ENCODE data around the gene PI4K2B.
"Not testable (repeated sequence)": the region's sequence is repeated elsewhere in the genome, so short reads cannot be mapped to it uniquely, and the experiment has no call there.

The PI4K2B gene

GRCh38 chr4:25245181-25245580 is 11.3 kb downstream of the PI4K2B start:
- no peak for DNase-seq

DNA sequence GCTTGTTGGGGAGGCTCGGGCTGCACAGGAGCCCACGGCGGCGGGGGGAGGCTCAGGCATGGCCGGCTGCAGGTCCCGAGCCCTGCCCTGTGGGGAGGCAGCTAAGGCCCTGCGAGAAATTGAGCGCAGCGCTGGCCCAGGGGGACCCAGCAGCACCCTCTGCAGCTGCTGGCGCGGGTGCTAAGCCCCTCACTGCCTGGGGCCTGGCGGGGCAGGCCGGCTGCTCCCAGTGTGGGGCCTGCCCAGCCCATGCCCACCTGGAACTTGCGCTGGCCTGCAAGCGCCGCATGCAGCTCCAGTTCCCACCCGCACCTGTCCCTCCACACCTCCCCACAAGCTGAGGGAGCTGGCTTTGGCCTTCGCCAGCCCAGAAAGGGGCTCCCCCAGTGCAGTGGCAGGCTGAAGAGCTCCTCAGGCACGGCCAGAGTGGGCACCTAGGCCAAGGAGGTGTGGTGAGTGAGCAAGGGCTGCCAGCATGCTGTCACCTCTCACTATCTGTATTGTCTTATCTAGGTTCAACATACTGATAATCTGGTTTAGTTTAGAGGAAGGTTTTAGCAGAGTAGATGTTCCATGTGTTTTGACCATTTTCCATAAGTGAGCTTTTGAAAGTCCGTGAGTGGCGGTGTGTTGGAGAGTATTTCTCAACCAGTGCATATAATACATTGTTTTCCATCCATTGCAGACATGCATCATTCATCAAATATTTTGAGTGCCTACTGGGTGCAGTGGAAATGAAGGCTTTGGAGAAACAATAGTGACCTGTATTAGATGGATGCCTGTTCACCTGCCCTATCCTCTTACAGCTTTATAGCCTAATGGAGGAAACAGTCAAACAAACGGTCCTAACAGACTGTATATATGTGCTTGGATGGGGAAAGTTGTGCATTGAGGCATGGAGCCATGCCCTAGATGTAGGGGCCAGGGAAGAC is 13.1 kb downstream of the PI4K2B start:
- DNase-seq, result no peak

- not testable (repeated sequence) for DNase-seq
These were observed 15.0 kb downstream of the PI4K2B start for GRCh38 chr4:25248875-25249274.

DNA sequence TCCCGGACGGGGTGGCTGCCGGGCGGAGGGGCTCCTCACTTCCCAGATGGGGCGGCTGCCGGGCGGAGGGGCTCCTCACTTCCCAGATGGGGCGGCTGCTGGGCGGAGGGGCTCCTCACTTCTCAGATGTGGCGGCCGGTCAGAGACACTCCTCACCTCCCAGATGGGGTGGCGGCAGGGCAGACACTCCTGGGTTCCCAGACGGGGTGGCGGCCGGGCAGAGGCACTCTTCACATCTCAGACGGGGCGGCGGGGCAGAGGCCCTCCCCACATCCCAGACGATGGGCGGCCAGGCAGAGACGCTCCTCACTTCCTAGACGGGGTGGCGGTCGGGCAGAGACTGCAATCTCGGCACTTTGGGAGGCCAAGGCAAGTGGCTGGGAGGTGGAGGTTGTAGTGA is 15.7 kb downstream of the PI4K2B start:
- DNase-seq, result not testable (repeated sequence)

DNA sequence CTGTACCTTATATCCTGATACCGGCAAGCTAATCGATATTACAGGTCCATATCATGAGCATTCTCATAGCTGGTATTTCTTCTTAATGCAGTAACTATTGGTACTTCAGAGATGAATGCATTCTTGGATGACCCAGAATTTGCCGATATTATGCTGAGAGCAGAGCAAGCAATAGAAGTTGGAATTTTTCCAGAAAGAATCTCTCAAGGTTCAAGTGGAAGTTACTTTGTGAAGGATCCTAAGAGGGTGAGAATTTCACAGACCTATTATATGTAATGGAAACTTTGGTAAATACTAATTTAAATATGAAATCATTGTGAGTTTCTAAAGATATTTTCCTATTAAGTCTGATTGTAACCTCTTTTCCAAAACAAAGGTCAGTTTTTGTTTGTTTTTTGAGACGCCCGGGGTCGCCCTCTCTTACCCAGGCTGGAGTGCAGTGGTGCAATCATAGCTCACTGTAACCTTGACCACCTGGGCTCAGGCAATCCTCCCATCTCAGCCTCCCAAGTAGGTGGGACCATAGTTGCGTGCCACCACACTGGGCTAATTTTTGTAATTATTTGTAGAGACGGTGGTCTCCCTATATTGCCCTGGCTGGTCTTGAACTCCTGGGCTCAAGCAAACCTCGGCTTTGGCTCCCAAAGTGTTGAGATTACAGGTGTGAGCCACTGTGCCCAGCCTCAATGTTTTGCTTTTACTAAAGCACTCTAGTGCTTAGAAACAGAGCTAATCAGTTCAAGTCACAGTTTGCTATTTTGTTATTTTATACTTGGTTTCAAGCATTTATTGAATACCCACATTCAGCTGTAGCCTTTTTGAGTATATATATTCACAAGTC is 18.6 kb downstream of the PI4K2B start:
- DNase-seq, result no peak

- no peak for DNase-seq
These were observed 19.2 kb downstream of the PI4K2B start for GRCh38 chr4:25253071-25253445.

DNA sequence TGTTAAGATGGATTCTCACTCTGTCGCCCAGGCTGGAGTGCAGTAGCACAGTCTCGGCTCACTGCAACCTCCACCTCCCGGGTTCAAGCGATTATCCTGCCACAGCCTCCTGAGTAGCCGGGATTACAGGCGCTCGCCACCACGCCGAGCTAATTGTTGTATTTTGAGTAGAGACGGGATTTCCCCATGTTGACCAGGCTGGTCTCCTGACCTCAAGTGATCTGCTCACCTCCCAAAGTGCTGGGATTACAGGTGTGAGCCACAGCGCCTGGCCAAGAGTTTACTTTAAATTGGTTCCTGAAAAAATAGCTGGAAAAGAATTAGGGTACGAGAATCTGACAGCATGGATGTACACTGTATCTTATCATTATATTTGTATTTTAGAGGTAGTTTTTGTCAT is 20.0 kb downstream of the PI4K2B start:
- DNase-seq, result not testable (repeated sequence)

DNA sequence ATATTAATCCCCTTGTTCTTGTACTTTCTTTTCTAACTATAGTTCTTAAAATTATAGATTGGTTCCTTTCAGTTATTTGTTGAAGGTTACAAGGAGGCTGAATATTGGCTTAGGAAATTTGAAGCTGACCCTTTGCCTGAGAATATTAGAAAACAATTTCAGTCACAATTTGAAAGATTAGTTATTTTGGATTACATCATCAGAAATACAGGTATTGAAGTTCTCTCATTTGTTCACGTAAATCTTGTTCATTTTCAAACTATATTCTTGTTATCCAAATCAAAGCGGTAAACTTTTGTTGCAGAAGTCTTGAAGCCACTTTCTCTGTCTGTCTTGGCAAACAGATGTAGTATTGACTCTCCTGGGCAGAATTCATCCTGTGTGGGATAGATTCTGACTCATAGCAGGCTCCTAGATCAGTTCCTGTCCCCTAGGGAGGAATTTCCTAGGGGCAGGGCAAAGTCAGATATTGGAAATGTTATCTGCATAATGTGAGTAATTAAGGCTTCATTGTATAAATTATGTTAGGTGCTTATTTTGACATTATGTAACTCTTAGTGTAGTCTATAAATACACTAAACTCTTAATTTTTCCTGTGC is 25.2 kb downstream of the PI4K2B start:
- DNase-seq, result no peak

- no peak for DNase-seq
These were observed 38.0 kb downstream of the PI4K2B start for GRCh38 chr4:25271866-25272265.

DNA sequence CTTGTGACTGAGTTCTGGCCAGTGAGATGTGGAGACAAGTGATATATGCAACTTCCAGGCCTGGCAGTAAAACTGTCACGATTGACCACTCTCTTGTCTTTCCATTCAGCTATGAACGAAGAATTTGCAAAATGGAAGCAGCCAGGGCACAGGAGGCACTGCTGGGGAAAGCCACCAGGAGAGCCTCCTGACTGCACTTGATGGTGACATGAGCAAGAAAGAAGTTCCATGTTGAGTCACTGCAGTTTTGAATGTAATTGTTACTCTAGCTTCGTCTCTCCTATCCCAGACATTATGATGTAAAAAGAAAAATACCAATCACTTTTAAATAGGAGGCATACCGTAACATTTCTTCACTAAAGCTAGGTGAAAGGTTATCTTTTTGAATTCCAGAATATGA is 46.4 kb downstream of the PI4K2B start:
- no peak for DNase-seq

- DNase-seq, result no peak
These were observed 50.1 kb downstream of the PI4K2B start for GRCh38 chr4:25283948-25284347.

- DNase-seq, result no peak
These were observed 50.6 kb downstream of the PI4K2B start for GRCh38 chr4:25284466-25284865.

DNA sequence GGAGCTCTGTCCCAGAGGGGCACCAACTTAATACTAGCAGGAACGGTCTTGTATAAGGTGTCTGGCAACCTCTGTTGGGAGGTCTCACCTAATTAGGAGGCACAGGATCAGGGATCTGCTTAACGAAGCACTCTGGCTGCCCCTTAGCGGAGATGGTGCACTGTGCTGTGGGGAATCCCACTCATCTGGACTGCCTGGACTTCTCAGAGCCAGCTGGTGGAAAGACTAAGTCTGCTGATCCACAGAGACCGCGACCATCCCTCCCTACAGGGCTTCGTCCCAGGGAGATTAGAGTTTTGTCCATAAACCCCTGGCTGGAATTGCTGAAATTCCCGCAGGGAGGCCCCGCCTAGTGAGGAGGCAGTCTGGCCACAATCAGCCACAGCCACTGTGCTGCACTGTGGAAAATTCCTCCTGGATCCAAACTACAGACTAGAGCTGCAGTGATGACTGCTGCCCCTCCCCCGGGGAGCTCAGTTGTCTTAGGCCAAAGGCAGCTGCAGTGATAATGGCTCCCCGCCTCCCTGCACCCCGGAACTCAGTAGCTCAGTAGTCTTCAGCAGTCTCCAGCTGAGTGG is 56.7 kb downstream of the PI4K2B start:
- no peak for DNase-seq

DNA sequence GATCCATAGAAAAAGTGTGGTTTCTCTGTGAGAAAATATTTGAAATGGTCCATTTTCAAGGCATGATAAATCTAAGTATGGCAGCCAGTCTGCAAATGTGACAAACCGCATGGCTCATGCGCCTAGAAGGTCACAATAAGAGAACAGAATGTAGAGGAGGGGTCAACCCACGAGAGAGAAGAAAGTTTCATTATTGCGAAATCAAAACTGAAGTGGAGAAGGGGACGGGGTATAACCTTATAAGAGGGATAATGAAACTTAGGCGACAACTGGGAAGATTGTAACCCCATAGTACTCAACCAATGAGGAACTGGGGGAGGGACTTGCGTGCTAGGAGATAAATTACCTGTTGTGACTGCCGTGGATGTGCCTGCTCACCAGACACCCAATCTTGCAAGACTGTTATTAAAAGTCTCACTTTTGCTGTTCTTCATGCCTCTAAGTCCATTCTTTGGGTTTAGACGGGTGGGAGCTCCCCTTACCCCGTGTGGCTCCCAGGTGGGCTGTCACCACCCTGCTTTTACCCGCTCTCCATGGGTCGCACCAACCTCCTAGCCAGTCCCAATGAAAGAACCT is 57.4 kb downstream of the PI4K2B start:
- DNase-seq, result no peak

DNA sequence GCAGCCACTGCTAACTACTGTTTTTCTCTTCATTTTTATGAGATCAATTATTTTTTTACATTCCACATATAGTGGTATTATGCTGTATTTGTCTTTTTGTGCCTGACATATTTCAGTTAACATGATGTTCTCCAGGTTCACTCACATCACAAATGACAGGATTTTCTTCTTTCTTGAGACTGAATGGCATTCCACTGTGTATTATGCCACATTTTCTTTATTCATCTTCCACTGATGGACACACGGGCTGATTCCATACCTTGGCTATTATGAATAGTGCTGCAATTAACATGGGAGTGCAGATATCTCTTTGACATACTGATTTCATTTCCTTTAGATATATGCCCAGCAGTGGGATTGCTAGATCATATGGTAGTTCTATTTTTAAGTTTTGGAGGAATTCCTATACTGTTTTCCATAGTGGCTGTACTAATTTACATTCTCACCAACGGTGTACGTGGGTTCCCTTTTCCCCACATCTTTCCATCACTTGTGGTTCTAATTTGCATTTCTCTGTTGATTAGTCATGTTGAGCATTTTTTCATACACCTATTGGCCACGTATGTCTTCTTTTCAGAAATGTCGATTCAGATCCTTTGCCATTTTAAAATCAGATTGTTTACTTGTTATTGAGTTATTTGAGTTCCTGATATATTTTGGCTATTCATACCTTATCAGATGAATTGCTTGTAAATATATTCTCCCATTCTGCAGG is 63.9 kb downstream of the PI4K2B start:
- no peak for DNase-seq

GRCh38 chr4:25299476-25300203 is 65.8 kb downstream of the PI4K2B start:
- no peak for DNase-seq

DNA sequence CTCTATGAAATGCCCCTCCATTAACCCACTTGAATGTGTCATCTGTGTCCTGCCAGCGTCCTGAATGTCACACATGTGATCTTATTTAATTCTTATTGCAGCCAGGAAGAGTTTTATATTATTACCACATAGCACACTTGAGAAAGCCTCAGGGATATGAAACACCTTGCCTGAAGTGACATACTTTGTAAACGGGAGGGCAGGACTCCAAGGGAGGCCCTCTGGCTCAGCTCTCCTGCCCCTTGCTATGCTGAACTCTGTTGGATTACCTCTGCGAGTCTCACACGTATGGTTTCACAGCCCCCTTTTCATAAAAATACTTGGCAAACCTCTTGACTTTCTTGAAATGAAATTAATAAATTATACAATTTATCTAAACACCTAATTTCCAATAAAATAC is 67.6 kb downstream of the PI4K2B start:
- no peak for DNase-seq

GRCh38 chr4:25302626-25303025 is 68.8 kb downstream of the PI4K2B start:
- no peak for DNase-seq

GRCh38 chr4:25303578-25303977 is 69.7 kb downstream of the PI4K2B start:
- no peak for DNase-seq

DNA sequence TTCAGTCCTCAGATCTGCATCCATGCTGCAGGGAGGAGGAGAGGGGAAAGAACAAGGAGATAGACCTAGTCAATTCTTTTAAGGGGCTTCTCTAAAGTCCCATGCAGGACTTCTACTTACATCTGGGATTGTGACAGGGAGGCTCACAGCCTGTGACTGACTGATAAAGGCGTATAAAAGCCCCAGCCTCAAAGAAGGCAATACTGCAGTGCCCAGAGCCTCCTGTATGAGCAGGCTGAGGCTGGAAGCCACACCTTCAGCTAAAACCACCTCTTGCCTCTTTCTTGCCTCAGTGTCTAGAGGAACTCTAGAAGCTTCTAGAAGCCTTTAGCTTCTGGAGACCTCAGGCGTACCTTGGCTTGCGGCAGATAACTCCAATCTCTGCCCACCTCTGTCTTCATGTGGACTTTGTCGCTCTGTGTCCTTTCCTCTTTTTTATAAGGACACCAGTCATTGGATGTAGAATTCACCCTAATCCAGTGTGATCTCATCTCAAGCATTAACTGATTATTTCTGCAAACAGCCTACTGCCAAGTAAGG is 72.8 kb downstream of the PI4K2B start:
- DNase-seq, result no peak

- no peak for DNase-seq
These were observed 73.8 kb downstream of the PI4K2B start for GRCh38 chr4:25307596-25307995.

All from NCI-H1436 treated with DMSO at 0.1 percent for 48 hours (cell line).